GM08714 (cell line): Measurements from ENCODE around the gene SPECC1.
"Not testable (repeated sequence)": the region's sequence is repeated elsewhere in the genome, so short reads cannot be mapped to it uniquely, and the experiment has no call there.

Source experiments
- H3K4me3 ChIP-seq: fragments of 200-500 bp; sonication (Bioruptor generic); 2 replicates; pipeline ENCODE4 v1.5.1; 2014; ENCODE audit warnings: mild to moderate bottlenecking, low read length, inconsistent platforms
- ZNF274 ChIP-seq: IDR thresholded peaks from 2 replicates; pipeline ENCODE4 v1.6.1; 2012; ENCODE audit warnings: mild to moderate bottlenecking, low read depth, low read length

SPECC1 gene

DNA sequence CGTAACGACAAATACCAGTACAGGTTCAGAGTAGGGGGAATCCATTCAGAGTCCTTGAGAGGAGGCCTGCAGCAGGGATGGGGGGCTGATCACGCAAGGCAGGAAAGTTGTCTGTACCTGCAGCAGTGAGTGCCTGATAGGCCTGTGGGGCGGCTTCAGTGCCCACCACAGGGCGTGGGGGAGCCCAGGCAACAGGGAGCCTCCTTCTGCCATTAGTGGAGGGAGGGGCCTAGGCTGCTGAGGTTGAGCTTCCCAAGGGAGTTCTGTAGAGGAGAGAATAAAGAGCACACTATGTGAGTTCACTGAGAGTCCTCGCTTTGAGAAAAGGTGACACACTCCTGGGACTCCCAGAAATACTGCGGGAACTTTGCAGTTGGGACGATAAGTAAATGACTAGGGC, 134.6 kb downstream of the SPECC1 start:
- no peak for TF ChIP-seq ZNF274
- H3K4me3 ChIP-seq: no peak overlapping the region

DNA sequence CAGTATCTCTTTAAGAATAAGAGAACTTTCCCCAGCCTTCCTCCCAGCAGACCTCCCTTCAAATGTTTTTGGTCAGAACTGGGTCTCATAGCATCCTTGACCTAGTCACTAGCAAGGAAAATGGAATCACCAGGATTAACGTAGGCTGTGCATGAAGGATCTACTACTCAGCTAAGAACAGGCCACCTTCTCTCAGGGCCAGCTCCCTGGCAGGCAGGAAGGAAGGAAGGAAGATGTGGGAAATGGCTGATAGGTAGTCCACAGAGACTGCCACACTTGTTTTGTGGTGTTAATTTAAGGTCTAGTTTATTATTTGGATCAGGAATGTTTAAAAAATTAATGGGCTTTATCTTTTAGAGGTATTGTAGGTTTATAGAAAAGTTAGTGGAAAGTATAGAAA, 136.4 kb downstream of the SPECC1 start:
- H3K4me3 ChIP-seq: no peak overlapping the region
- no peak for TF ChIP-seq ZNF274

DNA sequence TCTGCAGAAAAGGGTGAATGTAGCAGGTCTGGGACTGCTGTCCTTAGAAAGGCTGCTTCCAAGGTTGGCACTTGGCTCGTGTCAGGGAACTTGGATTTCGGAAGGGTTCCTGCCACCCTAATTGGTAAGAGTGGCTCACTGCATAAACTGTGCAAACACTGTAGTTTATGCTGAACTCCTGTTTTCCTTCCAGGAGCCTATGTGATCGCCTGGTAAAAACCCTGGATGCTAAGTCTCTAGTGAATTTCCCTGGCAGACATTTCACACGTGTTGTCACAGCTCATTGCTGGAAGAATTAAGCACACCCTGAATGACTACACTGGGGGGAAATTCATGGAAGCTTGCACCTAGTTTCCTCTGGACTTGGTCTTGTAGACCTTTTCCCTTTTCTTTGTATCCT, 140.1 kb downstream of the SPECC1 start:
- H3K4me3 ChIP-seq: no peak overlapping the region
- no peak for TF ChIP-seq ZNF274

DNA sequence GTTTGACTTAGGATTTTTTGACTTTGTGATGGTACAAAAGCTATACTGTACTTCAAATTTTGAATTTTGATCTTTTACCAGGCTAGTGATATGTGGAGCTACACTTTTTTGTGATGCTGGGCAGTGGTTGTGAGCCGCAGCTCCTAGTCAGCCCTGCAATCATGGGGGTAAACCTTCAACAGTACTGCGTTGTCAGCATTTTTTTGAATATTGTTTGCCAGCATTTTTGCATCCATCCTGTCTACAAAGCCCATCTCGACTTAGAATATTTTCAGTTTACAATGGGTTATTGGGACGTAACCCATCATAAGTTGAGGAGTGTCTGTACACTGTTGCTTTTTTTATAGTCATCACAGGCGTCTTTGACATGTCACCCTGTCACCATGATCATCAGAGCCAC, 142.0 kb downstream of the SPECC1 start:
- TF ChIP-seq ZNF274: no peak
- H3K4me3 ChIP-seq: no peak overlapping the region

DNA sequence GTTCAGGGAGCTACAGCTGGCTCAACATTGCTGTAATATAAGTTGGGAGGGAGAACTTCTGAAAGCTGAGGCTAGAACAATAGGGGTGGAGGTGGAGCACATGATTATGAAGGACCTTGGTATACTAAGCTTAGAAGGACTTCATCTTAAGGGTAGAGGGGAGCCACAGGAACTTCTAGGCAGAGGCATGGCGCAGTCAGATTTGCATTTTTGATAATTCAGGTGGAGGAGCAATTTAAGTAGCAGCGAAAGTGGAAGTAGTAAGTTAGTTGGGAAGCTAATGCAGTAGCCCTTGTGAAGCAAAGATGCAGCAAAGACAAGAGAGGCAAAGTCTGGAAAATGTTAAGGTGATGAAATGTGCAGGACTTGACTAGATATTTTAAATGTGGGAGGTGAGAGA, 144.1 kb downstream of the SPECC1 start:
- no peak overlapping the region for H3K4me3 ChIP-seq
- TF ChIP-seq ZNF274: no peak

DNA sequence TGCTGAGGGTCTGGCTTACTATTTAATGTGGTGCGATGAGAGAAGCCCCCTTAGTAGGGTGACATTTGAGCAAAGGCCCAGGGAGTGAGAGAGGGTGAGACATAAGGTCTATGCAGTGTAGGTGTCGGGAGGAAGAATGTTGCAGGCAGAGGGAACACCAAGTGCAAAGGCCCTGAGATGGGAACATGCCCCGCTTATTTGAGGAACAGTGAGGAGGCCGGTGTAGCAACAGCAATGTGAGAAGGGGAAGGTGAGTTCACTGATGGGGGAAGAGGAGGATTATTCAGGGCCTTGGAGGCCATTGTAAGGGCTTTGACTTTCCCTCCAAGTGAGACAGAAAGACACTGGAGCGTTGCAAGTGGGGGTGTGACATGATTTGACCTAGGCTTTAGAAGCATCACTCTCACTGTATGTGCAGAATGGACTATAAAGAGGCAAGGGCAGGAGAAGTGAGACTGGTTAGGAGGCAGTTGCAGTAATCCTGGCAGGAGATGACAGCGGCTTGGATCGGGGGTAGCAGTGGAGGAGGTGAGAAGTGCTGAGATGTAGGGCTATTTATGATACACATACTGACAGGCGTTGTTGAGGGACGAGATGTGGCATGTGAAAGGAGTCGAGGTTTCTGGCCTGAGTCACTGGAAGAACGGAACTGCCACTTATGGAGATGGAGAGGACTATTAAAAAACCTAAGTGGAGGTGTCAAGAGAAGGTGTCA, 145.3 kb downstream of the SPECC1 start:
- H3K4me3 ChIP-seq: no peak overlapping the region
- no peak for TF ChIP-seq ZNF274

DNA sequence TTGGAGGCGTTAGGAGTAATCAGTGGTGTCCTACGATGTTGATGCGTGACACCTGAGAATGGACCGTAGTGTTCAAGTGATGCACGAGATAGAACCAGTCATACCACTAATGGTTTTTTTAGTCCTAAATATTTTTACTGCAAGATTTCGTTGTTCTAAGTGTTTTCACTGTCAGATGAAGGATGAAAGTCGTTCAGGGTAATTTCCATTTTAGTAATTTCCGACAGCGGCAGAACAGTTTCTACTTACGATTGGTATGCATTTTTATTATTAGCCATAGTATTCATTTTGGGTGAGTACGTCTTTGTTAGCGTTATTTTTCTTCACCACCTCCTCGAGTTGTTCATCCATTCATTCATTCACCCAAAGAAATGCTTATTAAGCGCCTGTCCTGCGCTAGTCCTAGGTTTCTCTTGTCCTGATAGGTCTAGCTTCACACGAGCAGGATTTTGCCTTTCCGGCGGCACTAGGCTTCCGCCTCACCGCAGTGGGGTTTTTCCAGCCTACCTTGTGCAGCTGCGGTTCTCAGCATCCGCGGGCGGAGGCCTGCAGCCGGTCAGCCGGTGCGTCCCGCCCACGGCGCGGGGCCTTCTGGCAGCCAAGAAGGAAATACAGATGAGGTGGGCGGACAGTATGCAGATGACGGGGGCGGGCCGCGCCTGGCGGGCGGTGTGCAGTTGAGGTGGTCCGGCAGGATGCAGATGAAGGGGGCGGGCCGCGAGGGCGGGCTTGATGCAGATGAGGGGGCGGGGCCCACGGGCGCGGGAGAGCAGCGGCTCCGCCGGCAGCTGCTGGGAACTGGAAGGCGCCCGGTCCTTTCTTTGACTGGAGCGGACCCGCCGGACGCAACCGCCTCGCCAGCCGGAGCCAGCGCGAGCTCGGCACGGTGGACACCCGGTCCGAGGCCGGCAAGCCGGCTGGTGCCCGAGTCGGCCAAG, 146.4 kb downstream of the SPECC1 start:
- peak overlapping the region; percentile 72; the same call in 1 of the 2 replicates for H3K4me3 ChIP-seq
- no peak for TF ChIP-seq ZNF274

DNA sequence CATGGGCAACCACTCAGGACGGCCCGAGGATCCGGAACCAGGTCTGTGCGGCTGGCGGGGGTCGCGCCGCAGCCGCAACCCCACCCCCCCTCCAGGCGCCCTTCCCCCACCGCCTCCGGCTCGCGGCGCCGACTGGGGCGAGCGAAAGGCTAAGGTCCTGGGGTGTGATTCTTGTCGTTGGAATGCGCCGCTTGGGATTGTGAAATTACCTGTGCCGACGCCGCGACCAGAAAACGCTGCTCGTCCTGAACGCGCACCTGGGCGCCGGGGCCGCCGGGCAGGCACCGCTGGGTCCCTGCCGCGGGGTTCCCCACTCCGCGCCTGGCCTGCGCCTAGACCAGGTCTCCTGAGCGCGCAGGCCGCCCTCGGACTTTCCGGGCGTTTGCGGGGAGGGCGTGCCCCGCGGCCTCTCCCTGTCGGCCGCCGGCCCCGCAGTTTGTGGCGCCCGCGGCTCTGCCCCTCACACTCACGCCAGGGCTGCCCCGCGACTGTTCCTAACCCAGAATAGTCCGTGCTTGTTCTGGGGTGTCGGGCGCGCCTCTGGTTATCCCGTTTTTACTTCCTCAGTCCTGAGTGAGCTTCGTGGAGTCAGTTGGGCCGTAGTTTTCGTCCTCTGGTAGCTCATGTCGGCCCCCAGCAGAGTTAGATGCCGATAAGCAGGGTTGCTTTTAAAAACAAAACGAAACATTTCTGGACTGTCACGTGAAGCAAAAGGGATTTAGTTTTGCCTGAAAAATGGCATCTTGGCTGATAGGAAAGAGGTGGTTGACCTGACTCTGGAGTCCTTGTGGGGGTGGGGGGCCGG, 147.2 kb downstream of the SPECC1 start:
- no peak for TF ChIP-seq ZNF274
- H3K4me3 ChIP-seq: peak overlapping the region; percentile 72

DNA sequence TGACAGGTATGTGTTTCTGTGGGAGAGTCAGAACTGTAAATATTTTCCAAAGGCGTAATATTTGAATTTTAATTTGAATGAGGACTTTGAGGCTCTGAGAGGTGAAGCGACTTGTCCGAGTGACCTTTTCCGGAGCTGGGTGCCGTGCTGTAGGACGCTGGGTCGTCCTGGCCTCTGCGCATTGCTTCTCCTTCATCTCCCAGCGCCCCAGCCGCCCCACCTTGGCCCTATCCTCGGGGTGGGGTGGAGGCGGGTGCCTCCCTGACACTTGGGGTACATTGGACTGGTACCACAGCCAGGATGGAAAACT, 147.8 kb downstream of the SPECC1 start:
- H3K4me3 ChIP-seq: peak overlapping the region; percentile 72
- no peak for TF ChIP-seq ZNF274

DNA sequence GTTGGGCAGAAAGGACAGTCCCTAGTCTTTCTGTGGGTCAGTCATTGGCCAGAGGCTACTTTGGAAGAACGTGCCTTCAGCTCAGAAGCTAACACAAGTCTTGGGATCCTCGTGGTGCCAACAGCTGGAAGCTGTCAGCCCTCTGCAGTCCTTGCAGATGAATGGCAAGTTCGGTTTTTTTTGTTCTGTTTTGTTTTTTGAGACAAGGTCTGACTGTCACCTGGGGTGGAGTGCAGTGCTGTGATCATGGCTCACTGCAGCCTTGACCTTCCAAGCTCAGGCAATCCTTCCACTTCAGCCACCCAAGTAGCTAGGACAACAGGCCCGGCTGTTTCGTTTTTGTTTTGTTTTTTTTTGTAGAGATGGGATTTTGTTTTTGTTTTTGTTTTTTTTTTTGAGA, 149.4 kb downstream of the SPECC1 start:
- TF ChIP-seq ZNF274: no peak
- H3K4me3 ChIP-seq: no peak overlapping the region

DNA sequence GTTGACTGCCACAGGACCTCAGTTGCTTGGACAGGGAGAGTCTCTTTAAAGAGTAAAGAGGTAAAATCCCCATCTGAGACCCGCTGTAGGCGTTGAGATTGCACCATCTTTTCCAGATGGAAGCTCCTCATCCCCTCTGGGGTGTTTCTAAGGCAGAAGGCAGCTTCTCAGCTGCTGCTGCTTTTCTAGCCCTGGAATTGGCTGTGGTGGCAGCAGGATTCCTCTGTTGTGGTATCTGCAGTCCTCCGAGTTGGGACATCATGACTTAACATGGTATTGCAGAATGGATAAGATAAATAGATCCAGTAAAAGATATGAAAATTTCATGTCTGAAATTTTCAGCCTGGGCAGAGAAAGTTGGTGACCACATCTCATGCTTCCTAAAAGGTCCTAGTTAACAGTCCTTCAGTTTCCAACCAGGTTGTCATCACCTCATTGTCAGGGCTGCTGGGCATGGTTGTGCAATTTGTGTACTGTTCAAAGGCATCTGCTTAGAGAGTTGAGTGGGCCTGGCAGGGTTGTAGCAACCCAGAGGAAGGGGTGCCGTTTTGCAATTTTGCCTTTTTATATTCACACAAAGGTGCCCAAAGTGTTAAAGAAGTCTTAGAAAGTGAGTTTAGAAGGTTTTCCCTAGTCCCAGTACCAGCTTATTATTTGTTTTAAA, 150.4 kb downstream of the SPECC1 start:
- no peak overlapping the region for H3K4me3 ChIP-seq
- no peak for TF ChIP-seq ZNF274

DNA sequence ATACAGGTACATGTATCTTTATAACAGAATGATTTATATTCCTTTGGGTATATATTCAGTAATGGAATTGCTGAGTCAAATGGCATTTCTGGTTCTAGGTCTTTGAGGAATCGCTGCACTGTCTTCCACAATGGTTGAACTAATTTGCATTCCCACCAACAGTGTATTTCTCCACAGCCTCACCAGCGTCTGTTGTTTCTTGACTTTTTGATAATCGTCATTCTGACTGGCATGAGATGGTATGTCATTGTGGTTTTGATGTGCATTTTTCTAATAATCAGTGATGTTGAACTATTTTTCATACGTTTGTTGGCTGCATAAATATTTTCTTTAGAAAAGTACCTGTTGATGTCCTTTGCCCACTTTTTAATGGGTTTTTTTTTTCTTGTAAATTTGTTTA, 156.4 kb downstream of the SPECC1 start:
- not testable (repeated sequence) for H3K4me3 ChIP-seq

DNA sequence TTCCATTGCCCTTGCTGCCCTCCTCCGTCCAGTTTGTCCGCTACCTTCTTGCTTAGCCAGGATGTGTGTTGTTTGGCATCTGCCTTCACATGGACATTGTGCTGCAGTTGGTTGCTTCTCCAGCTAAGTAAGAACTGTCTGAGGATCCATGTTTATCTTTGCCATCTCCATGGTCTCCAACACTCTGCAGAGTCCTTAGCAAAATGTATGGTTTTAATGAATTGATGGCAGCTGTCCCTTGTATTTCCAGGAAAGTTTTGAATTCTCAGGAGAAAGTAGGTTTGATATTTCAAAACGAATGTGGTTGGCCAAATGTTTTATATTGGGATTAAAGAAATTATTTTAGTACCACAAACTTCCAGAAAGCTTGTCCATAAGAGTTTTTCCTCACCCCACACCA, 160.9 kb downstream of the SPECC1 start:
- TF ChIP-seq ZNF274: no peak

DNA sequence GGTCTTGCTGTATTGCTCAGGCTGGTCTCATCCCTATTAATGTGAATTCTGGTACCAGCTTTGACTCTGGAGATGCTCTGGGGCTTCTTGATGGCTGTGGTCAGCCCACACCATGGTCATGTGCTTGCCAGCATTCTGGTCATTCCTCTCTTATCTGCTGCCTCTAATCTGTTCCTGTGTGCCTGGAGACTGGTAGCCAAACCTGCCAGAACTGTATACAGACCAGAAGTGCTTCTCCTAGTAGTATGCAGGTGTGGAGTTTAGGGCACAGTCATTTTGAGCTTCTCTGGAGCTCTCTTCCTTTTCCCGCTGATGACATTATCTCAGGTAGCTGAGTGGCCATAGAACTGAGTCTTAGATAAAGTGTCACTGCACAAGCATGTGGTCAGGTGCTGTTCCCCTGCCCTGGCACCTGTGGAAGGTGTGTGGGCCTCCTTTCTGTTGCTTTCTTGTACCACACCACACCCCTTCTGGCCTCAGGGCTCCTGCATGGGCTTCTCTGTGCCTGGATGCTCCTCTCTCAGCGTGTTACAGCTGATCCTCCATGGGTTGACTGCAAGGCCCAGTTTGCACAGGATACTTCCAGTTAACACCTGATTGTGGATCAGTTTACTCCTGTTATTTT, 162.7 kb downstream of the SPECC1 start:
- H3K4me3 ChIP-seq: no peak overlapping the region
- no peak for TF ChIP-seq ZNF274

More for the DNA sequence above, 160.9 kb downstream of the SPECC1 start:
- no peak overlapping the region for H3K4me3 ChIP-seq
